ENCODE measurements around the gene BCL2L14.

- TF ChIP-seq CTCF (IDR thresholded peaks at IDR 0.05) (no peak), POLR2A (IDR thresholded peaks at IDR 0.05) (no peak)
Observed at GRCh38 chr12:12083688-12084087, 12.9 kb downstream of the BCL2L14 start.

Data from body of pancreas (tissue), 4 donors.